OCI-LY1 (cell line): ENCODE measurements around the gene ABHD3.
"Not testable (repeated sequence)": the region's sequence is repeated elsewhere in the genome, so short reads cannot be mapped to it uniquely, and the experiment has no call there.

Experiments
- H2AFZ ChIP-seq: fragments of 200-600 bp; sonication (generic), shearing (Covaris generic); 2 replicates; pipeline ENCODE4 v1.6.0; 2014; ENCODE audit warnings: antibody characterized with exemption, mild to moderate bottlenecking, low read length
- H3F3A ChIP-seq: fragments of 200-600 bp; sonication (generic), shearing (Covaris generic); 2 replicates; pipeline ENCODE4 v1.6.0; 2014; ENCODE audit warnings: mild to moderate bottlenecking, antibody characterized with exemption, low read length, moderate library complexity; ENCODE audit not compliant: insufficient read depth
- H3K27ac ChIP-seq: fragments of 200-600 bp; sonication (generic); 2 replicates; pipeline ENCODE4 v1.5.1; 2014; ENCODE audit warnings: low read length, mixed run types, mild to moderate bottlenecking, low read depth; ENCODE audit not compliant: poor library complexity, severe bottlenecking
- H3K27me3 ChIP-seq: fragments of 200-600 bp; sonication (generic); 2 replicates; pipeline ENCODE4 v1.6.0; 2014; ENCODE audit warnings: antibody characterized with exemption, mild to moderate bottlenecking, low read length, moderate library complexity; ENCODE audit not compliant: insufficient read depth
- H3K36me3 ChIP-seq: fragments of 200-600 bp; sonication (generic); 2 replicates; pipeline ENCODE4 v1.6.1; 2014; ENCODE audit warnings: mild to moderate bottlenecking, antibody characterized with exemption, low read length, moderate library complexity, mixed read lengths; ENCODE audit not compliant: insufficient read depth
- H3K4me1 ChIP-seq: fragments of 200-600 bp; sonication (generic); 2 replicates; pipeline ENCODE4 v1.5.1; 2014; ENCODE audit warnings: mild to moderate bottlenecking, low read length, moderate library complexity; ENCODE audit not compliant: insufficient read depth, severe bottlenecking
- H3K4me2 ChIP-seq: fragments of 200-600 bp; sonication (generic), shearing (Covaris generic); 2 replicates; pipeline ENCODE4 v1.6.1; 2014; ENCODE audit warnings: low read length
- H3K4me3 ChIP-seq: fragments of 200-600 bp; sonication (generic); 2 replicates; pipeline ENCODE4 v1.5.1; 2014; ENCODE audit warnings: low read length, low read depth, mild to moderate bottlenecking, mixed read lengths; ENCODE audit not compliant: poor library complexity, severe bottlenecking
- H3K79me2 ChIP-seq: fragments of 200-600 bp; shearing (Covaris generic); 2 replicates; pipeline ENCODE4 v1.6.1; 2016; ENCODE audit warnings: mixed run types, low read length, mixed read lengths; ENCODE audit not compliant: insufficient read depth
- H3K9ac ChIP-seq: fragments of 200-600 bp; sonication (generic), shearing (Covaris generic); 2 replicates; pipeline ENCODE4 v1.6.1; 2014; ENCODE audit warnings: mild to moderate bottlenecking, low read length, mixed read lengths
- H3K9me2 ChIP-seq: fragments of 200-600 bp; sonication (generic), shearing (Covaris generic); 2 replicates; pipeline ENCODE4 v1.6.1; 2014; ENCODE audit warnings: low read depth, mild to moderate bottlenecking, low read length, mixed read lengths
- H3K9me3 ChIP-seq: fragments of 200-600 bp; shearing (Covaris generic); 2 replicates; pipeline ENCODE4 v1.6.1; 2014; ENCODE audit warnings: low read length, mixed read lengths
- H4K20me1 ChIP-seq: fragments of 200-600 bp; sonication (generic), shearing (Covaris generic); 2 replicates; pipeline ENCODE4 v1.6.0; 2016; ENCODE audit warnings: mild to moderate bottlenecking, low read length; ENCODE audit not compliant: insufficient read depth
- EZH2 ChIP-seq: fragments of 200-600 bp; sonication (generic), shearing (Covaris generic); IDR thresholded peaks from 2 replicates; pipeline ENCODE4 v1.8.0; 2017; ENCODE audit warnings: borderline replicate concordance, mixed run types, mild to moderate bottlenecking, antibody characterized with exemption, low read length, moderate library complexity, mixed read lengths
- TF ChIP-seq, protein P1 (sequence below): fragments of 200-600 bp; sonication (generic), shearing (Covaris generic); IDR thresholded peaks from 2 replicates; pipeline ENCODE4 v1.5.1; 2017; ENCODE audit warnings: mild to moderate bottlenecking, antibody characterized with exemption, low read length, moderate library complexity, mixed read lengths

ABHD3 gene

GRCh38 chr18:21634588-21635199 lies 69.9 kb downstream of the ABHD3 start:
- no peak overlapping the region for H2AFZ ChIP-seq
- no peaks in the 10 kb centered on the region for H4K20me1 ChIP-seq
- no peak overlapping the region for H3K4me3 ChIP-seq
- H3K27ac ChIP-seq = no peak overlapping the region
- H3K27me3 ChIP-seq = no peaks in the 10 kb centered on the region
- no peak overlapping the region for H3K4me2 ChIP-seq
- H3K36me3 ChIP-seq = peaks cover 56% of the 10 kb centered on the region
- peaks cover 2% of the 10 kb centered on the region for H3K4me1 ChIP-seq
- no peaks in the 10 kb centered on the region; the same call in 1 of the 2 replicates for H3F3A ChIP-seq
- no peaks in the 10 kb centered on the region for H3K9me2 ChIP-seq
- no peaks in the 10 kb centered on the region for H3K9me3 ChIP-seq
- no peak for TF ChIP-seq EZH2
- TF ChIP-seq, protein P1, sequence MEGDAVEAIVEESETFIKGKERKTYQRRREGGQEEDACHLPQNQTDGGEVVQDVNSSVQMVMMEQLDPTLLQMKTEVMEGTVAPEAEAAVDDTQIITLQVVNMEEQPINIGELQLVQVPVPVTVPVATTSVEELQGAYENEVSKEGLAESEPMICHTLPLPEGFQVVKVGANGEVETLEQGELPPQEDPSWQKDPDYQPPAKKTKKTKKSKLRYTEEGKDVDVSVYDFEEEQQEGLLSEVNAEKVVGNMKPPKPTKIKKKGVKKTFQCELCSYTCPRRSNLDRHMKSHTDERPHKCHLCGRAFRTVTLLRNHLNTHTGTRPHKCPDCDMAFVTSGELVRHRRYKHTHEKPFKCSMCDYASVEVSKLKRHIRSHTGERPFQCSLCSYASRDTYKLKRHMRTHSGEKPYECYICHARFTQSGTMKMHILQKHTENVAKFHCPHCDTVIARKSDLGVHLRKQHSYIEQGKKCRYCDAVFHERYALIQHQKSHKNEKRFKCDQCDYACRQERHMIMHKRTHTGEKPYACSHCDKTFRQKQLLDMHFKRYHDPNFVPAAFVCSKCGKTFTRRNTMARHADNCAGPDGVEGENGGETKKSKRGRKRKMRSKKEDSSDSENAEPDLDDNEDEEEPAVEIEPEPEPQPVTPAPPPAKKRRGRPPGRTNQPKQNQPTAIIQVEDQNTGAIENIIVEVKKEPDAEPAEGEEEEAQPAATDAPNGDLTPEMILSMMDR = no peak
- no peak overlapping the region for H3K9ac ChIP-seq
- H3K79me2 ChIP-seq = no peaks in the 10 kb centered on the region

GRCh38 chr18:21632393-21632792 lies 72.2 kb downstream of the ABHD3 start:
- H3K4me2 ChIP-seq = no peak overlapping the region
- H3K9me3 ChIP-seq = no peaks in the 10 kb centered on the region
- no peak overlapping the region for H3K27ac ChIP-seq
- peaks cover 24% of the 10 kb centered on the region for H3K4me1 ChIP-seq
- no peak overlapping the region for H3K4me3 ChIP-seq
- H3K9ac ChIP-seq = no peak overlapping the region
- H2AFZ ChIP-seq = no peak overlapping the region
- peaks cover 79% of the 10 kb centered on the region for H3K36me3 ChIP-seq
- H3K79me2 ChIP-seq = peaks cover 11% of the 10 kb centered on the region; the same call in 1 of the 2 replicates
- TF ChIP-seq, protein P1 = peak; percentile 12; the same call in 1 of the 2 replicates
- no peak for TF ChIP-seq EZH2
- H3F3A ChIP-seq = no peaks in the 10 kb centered on the region; the same call in 1 of the 2 replicates
- H3K9me2 ChIP-seq = no peaks in the 10 kb centered on the region
- H3K27me3 ChIP-seq = no peaks in the 10 kb centered on the region
- 0 out of 2 replicates have a peak, but pooled peaks cover 2% of the 10 kb centered on the region for H4K20me1 ChIP-seq

DNA sequence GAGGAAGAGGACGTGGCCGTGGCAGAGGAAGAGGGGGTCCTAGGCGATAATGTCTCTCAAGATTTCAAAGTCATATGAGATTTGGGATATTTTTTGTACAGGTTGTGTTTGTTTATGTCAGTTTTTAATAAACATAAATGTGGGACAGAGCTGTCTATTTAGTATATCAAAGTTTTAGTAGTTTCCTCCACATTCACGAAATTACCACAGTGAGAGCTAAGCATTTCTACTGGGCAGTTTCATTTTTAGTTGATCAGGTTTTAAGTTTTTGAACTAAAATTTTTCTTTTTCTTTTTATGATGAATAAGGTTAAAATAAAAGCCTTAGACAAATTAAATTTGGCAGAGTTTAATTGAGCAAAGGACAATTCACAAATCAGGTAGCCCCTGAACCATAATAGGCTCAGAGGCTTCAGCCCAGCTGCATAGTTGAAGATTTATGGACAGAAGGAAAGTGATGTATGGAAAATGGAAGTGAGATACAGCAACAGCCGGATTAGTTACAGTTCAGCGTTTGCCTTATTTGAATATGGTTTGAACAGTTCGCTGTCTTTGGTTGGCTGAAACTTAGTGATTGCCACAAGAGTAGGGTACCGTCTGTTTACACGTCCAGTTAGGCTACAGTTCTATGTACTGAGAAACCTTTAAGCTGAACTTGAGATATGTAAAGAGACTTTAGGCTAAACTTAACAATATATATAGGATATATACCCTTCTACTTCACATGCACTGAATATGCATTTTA lies 75.3 kb downstream of the ABHD3 start:
- Histone ChIP-seq H3K79me2 (peaks cover 21% of the 10 kb centered on the region), H4K20me1 (0 out of 2 replicates have a peak, but pooled peaks cover 2% of the 10 kb centered on the region)

GRCh38 chr18:21621640-21622039 lies 82.9 kb downstream of the ABHD3 start:
- H3F3A ChIP-seq, H3K4me2 ChIP-seq, H3K27ac ChIP-seq, H3K9me2 ChIP-seq, H2AFZ ChIP-seq, H3K4me1 ChIP-seq, H4K20me1 ChIP-seq, H3K27me3 ChIP-seq, H3K9me3 ChIP-seq, H3K4me3 ChIP-seq, H3K9ac ChIP-seq: not testable (repeated sequence)
- peaks cover 67% of the 10 kb centered on the region for H3K79me2 ChIP-seq
- peaks cover 94% of the 10 kb centered on the region for H3K36me3 ChIP-seq

More for the DNA sequence above, 75.3 kb downstream of the ABHD3 start:
- Histone ChIP-seq H3K9ac (no peak overlapping the region), H3K4me3 (no peak overlapping the region), H3K9me3 (no peaks in the 10 kb centered on the region), H3F3A (no peaks in the 10 kb centered on the region), H3K36me3 (peaks cover 95% of the 10 kb centered on the region), H3K4me1 (peaks cover 24% of the 10 kb centered on the region), H3K4me2 (no peak overlapping the region), H2AFZ (no peak overlapping the region), H3K27ac (peak overlapping the region; percentile 76), H3K27me3 (no peaks in the 10 kb centered on the region), H3K9me2 (no peaks in the 10 kb centered on the region)
- TF ChIP-seq EZH2 = no peak
- TF ChIP-seq, protein P1 = no peak
